Breast epithelium (tissue), 4 donors: ENCODE data around the gene RBM33. TPM values are rescaled to one million over a fixed set of nuclear protein-coding genes. Genes with fewer than 3 reads are reported as not detected.

Experiments
- DNase-seq, 2 donors: peaks; one replicate each; pipeline ENCODE4 v3.0.0-alpha.2; 2019; ENCODE audit warnings: low spot score in 2 of 2
- H3K27ac ChIP-seq, 2 donors: fragments of 200-600 bp; sonication (generic) in 1 of 2; one replicate each; pipeline ENCODE4 v1.5.1; 2016 to 2019; ENCODE audit warnings: mild to moderate bottlenecking in 1 of 2
- H3K27me3 ChIP-seq, 2 donors: fragments of 200-600 bp; sonication (generic) in 1 of 2; one replicate each; pipeline versions ENCODE4 v1.5.1 to v1.6.0; 2017 to 2019; ENCODE audit warnings: control low read depth in 1 of 2, mild to moderate bottlenecking in 1 of 2
- H3K36me3 ChIP-seq: fragments of 200-600 bp; one replicate; pipeline ENCODE4 v1.5.1; 2019
- H3K4me1 ChIP-seq, 2 donors: fragments of 200-600 bp; sonication (generic); one replicate each; pipeline ENCODE4 v1.5.1; 2016 to 2019; ENCODE audit warnings: control low read depth in 1 of 2
- H3K4me3 ChIP-seq, 3 donors: fragments of 200-600 bp; sonication (generic); 1 replicate in 2 of 3; 2 replicates in 1 of 3; pipeline ENCODE4 v1.5.1; 2016 to 2019; ENCODE audit warnings: mild to moderate bottlenecking in 3 of 3, moderate library complexity in 2 of 3
- H3K9me3 ChIP-seq, 2 donors: fragments of 200-600 bp; sonication (generic) in 1 of 2; one replicate each; pipeline ENCODE4 v1.5.1; 2016 to 2019; ENCODE audit warnings: control low read depth in 1 of 2
- POLR2A ChIP-seq: fragments of 450-650 bp; IDR thresholded peaks from one replicate; pipeline ENCODE4 v1.6.1; 2016; ENCODE audit warnings: antibody characterized with exemption, mild to moderate bottlenecking, moderate library complexity
- POLR2AphosphoS5 ChIP-seq, 3 donors: sonication (generic); formaldehyde crosslinking; IDR thresholded peaks; one replicate each; pipeline ENCODE4 v1.6.1; 2017; ENCODE audit warnings: antibody characterized with exemption in 3 of 3
- intact Hi-C: fragments of 100-400 bp; cut with DNase I; formaldehyde crosslinking; loops from one replicate; pipeline ENCODE4 v1.15.1; 2023; ENCODE audit warnings: low total_unique reads
- total RNA-seq, 3 donors: library from RNA; depleted of rRNA; stranded (reverse); fragments of >200 nt; gene quantifications; one replicate each; pipeline ENCODE4 v1.1.0, GENCODE V29; 2016
- TF ChIP-seq, protein P1 (sequence below), 3 donors: fragments of 450-650 bp; IDR thresholded peaks; one replicate each; pipeline ENCODE4 v1.5.1; 2016 to 2017; ENCODE audit warnings: antibody characterized with exemption in 3 of 3, mild to moderate bottlenecking in 3 of 3, moderate library complexity in 3 of 3

RBM33 gene
- total RNA-seq, 3 donors from 2014 or later: 34.9 to 58.8 (median 46.5) TPM

DNA sequence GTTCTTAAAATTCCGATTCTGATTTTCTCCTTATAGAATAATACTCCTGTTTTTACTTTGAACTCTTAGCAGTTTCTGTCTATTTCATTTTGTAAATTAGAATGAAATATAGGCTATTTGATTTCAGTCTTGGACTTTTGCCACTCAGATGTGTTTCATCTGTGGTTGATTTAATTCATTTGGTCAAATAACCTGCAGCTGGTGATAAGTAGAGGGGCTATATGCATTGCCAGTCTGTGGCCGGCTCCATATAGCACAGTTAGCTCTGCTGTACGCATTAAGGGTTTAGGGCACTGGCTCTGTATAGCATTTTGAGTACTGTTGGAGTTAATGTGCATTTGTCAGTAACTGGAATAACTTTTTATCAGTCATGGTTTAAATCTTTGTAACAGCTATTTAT lies 35.7 kb downstream of the RBM33 start:
- H3K36me3 ChIP-seq: peaks cover 3% of the 10 kb centered on the region
- H3K4me1 ChIP-seq: no peaks in the 10 kb centered on the region
- no peak for TF ChIP-seq POLR2A
- TF ChIP-seq, protein P1, sequence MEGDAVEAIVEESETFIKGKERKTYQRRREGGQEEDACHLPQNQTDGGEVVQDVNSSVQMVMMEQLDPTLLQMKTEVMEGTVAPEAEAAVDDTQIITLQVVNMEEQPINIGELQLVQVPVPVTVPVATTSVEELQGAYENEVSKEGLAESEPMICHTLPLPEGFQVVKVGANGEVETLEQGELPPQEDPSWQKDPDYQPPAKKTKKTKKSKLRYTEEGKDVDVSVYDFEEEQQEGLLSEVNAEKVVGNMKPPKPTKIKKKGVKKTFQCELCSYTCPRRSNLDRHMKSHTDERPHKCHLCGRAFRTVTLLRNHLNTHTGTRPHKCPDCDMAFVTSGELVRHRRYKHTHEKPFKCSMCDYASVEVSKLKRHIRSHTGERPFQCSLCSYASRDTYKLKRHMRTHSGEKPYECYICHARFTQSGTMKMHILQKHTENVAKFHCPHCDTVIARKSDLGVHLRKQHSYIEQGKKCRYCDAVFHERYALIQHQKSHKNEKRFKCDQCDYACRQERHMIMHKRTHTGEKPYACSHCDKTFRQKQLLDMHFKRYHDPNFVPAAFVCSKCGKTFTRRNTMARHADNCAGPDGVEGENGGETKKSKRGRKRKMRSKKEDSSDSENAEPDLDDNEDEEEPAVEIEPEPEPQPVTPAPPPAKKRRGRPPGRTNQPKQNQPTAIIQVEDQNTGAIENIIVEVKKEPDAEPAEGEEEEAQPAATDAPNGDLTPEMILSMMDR (IDR thresholded peaks at IDR 0.05): no peak
- TF ChIP-seq POLR2AphosphoS5 (IDR thresholded peaks at IDR 0.05): no peak

DNA sequence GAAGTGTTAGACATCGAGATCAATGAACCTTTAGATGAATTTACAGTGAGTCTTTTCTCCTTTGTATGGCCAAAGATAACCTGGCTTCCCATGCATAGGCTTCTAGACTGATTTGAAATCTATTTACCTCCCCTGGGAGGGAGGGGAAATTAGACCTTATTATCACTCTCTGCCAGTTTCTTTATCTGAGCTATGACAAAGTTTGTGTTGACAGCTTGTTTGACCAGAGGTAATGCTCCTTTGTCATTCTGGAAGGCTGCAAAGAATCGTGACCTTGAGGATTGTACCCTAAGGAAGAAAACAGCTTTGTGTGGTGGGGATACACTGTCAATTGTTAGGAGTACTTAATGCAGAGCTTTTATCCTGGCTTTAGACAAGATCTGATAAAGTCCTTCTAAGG lies 36.4 kb downstream of the RBM33 start:
- no peaks in the 10 kb centered on the region for H3K9me3 ChIP-seq
- no peaks in the 10 kb centered on the region for H3K27me3 ChIP-seq
- no peak overlapping the region for H3K4me3 ChIP-seq
- intact Hi-C loops: no loop called here
- H3K4me1 ChIP-seq: no peaks in the 10 kb centered on the region
- H3K27ac ChIP-seq: no peak overlapping the region
- TF ChIP-seq, protein P1 (IDR thresholded peaks at IDR 0.05): no peak
- no peak for TF ChIP-seq POLR2A
- TF ChIP-seq POLR2AphosphoS5 (IDR thresholded peaks at IDR 0.05): no peak
- DNase-seq: no peak
- peaks cover 3% of the 10 kb centered on the region for H3K36me3 ChIP-seq

More for the DNA sequence above, 35.7 kb downstream of the RBM33 start:
- no peak for DNase-seq
- no peak overlapping the region for H3K27ac ChIP-seq
- H3K4me3 ChIP-seq: no peak overlapping the region
- intact Hi-C loops: no loop called here
- H3K9me3 ChIP-seq: no peaks in the 10 kb centered on the region
- no peaks in the 10 kb centered on the region for H3K27me3 ChIP-seq

DNA sequence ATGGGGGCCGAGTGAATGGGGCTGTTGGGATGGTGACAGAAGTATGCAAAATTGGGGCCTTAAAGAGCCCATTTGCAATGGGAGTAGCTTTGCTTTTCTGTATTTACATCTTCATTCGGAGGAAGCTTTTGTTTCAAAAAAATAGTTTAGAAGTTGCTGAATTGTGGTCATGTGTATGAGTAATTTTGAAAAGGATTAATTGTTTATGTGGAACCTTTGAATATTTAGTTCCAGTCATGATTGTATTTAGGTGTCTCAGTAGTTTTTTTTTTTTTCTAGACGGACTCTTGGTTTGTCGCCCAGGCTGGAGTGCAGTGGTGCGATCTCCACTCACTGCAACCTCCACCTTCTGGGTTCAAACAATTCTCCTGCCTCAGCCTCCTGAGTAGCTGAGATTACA lies 37.2 kb downstream of the RBM33 start:
- H3K9me3 ChIP-seq: no peaks in the 10 kb centered on the region
- peaks cover 3% of the 10 kb centered on the region for H3K36me3 ChIP-seq
- H3K27me3 ChIP-seq: no peaks in the 10 kb centered on the region
- no peak for TF ChIP-seq POLR2AphosphoS5 (IDR thresholded peaks at IDR 0.05)
- TF ChIP-seq, protein P1 (IDR thresholded peaks at IDR 0.05): no peak
- no peak for TF ChIP-seq POLR2A
- no peak for DNase-seq
- no peak overlapping the region for H3K27ac ChIP-seq
- intact Hi-C loops: no loop called here
- no peak overlapping the region for H3K4me3 ChIP-seq
- H3K4me1 ChIP-seq: no peaks in the 10 kb centered on the region

DNA sequence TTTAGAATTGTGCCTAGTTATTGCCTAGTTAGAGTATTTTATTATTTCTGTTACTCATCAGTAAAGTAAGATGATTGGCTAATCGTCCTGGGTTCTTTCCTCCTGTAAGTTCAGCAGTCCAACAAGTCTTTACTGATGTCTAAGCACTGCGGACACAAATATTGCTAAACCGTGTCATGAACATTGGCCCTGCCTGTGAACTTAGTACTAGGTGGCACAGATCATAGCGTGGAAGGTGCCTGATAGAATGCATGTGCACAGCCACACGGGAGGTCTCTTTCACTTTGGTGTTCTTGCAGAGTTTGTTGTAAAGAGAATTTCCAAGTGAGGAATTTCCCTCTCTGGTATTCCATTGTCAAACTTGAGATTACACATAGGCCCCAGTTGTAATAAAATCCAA lies 38.0 kb downstream of the RBM33 start:
- Histone ChIP-seq H3K4me1 (no peaks in the 10 kb centered on the region), H3K9me3 (no peaks in the 10 kb centered on the region), H3K4me3 (no peak overlapping the region), H3K27ac (no peak overlapping the region), H3K36me3 (peaks cover 3% of the 10 kb centered on the region), H3K27me3 (no peaks in the 10 kb centered on the region)
- no peak for DNase-seq
- intact Hi-C loops: no loop called here
- TF ChIP-seq POLR2A (no peak), POLR2AphosphoS5 (IDR thresholded peaks at IDR 0.05) (no peak)
- TF ChIP-seq, protein P1 (IDR thresholded peaks at IDR 0.05): no peak

DNA sequence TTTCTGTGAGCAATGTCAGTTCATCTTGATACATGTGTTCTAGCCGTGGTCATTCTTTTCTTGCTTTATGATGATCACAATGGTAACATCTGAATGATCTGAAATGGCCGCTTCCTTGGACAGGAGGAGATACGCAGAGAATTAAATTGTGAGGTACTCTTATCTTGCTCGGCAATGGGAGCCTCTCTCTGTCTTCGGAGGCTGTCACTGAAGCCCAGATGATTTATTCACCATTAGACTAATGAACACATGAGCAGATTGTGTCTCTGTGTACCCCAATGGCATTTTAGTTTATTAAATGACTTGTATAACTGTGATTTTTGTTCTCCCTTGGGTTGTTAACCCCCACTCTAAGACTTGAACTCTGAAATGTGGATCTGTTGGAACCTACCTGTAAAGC lies 38.6 kb downstream of the RBM33 start:
- H3K9me3 ChIP-seq: no peaks in the 10 kb centered on the region
- H3K4me3 ChIP-seq: no peak overlapping the region
- peaks cover 3% of the 10 kb centered on the region for H3K36me3 ChIP-seq
- TF ChIP-seq, protein P1 (IDR thresholded peaks at IDR 0.05): no peak
- no peaks in the 10 kb centered on the region for H3K4me1 ChIP-seq
- intact Hi-C loops: no loop called here
- no peaks in the 10 kb centered on the region for H3K27me3 ChIP-seq
- no peak overlapping the region for H3K27ac ChIP-seq
- no peak for DNase-seq
